SU-DHL-6 (cell line): Measurements from ENCODE around the gene NTM.
"Not testable (repeated sequence)": the region's sequence is repeated elsewhere in the genome, so short reads cannot be mapped to it uniquely, and the experiment has no call there.

Source experiments
- H2AFZ ChIP-seq: fragments of 200-600 bp; sonication (generic); 2 replicates; pipeline ENCODE4 v1.6.1; 2014; ENCODE audit warnings: low read depth, mild to moderate bottlenecking, moderate library complexity, mixed read lengths, antibody characterized with exemption, low read length; ENCODE audit not compliant: severe bottlenecking
- H3F3A ChIP-seq: fragments of 200-600 bp; shearing (Covaris generic); 2 replicates; pipeline ENCODE4 v1.6.0; 2016; ENCODE audit warnings: antibody characterized with exemption, mild to moderate bottlenecking; ENCODE audit not compliant: insufficient read depth
- H3K27ac ChIP-seq: fragments of 200-600 bp; sonication (generic); 2 replicates; pipeline ENCODE4 v1.5.1; 2016; ENCODE audit warnings: low read depth, mild to moderate bottlenecking, low read length, moderate library complexity, mixed read lengths
- H3K27me3 ChIP-seq: fragments of 200-600 bp; sonication (generic), shearing (Covaris generic); 2 replicates; pipeline ENCODE4 v1.6.0; 2014; ENCODE audit warnings: mild to moderate bottlenecking, low read length
- H3K36me3 ChIP-seq: fragments of 200-600 bp; sonication (generic); 2 replicates; pipeline ENCODE4 v1.6.1; 2014; ENCODE audit warnings: mild to moderate bottlenecking, low read length, mixed read lengths
- H3K4me2 ChIP-seq: fragments of 300-600, 200-600 bp; shearing (Covaris generic), sonication (generic); 2 replicates; pipeline ENCODE4 v1.6.0; 2014; ENCODE audit warnings: low read length, low read depth, mild to moderate bottlenecking; ENCODE audit not compliant: poor library complexity, severe bottlenecking
- H3K4me3 ChIP-seq: fragments of 200-600 bp; sonication (generic); 2 replicates; pipeline ENCODE4 v1.5.1; 2014; ENCODE audit warnings: antibody characterized with exemption, low read length, mild to moderate bottlenecking, mixed read lengths; ENCODE audit not compliant: insufficient read depth, poor library complexity, severe bottlenecking
- H3K79me2 ChIP-seq: fragments of 200-600 bp; sonication (generic); 2 replicates; pipeline ENCODE4 v1.6.1; 2014; ENCODE audit warnings: mild to moderate bottlenecking, low read length, moderate library complexity; ENCODE audit not compliant: insufficient read depth
- H3K9ac ChIP-seq: fragments of 200-600 bp; sonication (generic); 2 replicates; pipeline ENCODE4 v1.7.0; 2014; ENCODE audit warnings: mild to moderate bottlenecking, low read length
- H3K9me2 ChIP-seq: fragments of 200-600 bp; sonication (generic); replicated peaks from 2 replicates; pipeline ENCODE4 v1.6.1; 2014; ENCODE audit warnings: low read length; ENCODE audit not compliant: insufficient read depth
- H3K9me3 ChIP-seq: fragments of 200-600 bp; sonication (generic); 2 replicates; pipeline ENCODE4 v1.6.1; 2014; ENCODE audit warnings: low read length, mixed read lengths; ENCODE audit not compliant: insufficient read depth
- H4K20me1 ChIP-seq: fragments of 200-600 bp; sonication (generic); 2 replicates; pipeline ENCODE4 v1.6.1; 2014; ENCODE audit warnings: low read depth, mild to moderate bottlenecking, antibody characterized with exemption, low read length, moderate library complexity, mixed read lengths
- EZH2phosphoT487 ChIP-seq: fragments of 200-600 bp; sonication (generic), shearing (Covaris generic); conservative IDR thresholded peaks from 2 replicates; pipeline ENCODE4 v1.6.1; 2018; ENCODE audit warnings: mild to moderate bottlenecking, antibody characterized with exemption, low read length, moderate library complexity, mixed read lengths
- TF ChIP-seq, protein P1 (sequence below): fragments of 200-600 bp; sonication (generic); IDR thresholded peaks from one replicate; pipeline ENCODE4 v1.5.1; 2017; ENCODE audit warnings: antibody characterized with exemption, mild to moderate bottlenecking, low read length, moderate library complexity; ENCODE audit not compliant: insufficient read depth, poor library complexity, severe bottlenecking

The NTM gene

DNA sequence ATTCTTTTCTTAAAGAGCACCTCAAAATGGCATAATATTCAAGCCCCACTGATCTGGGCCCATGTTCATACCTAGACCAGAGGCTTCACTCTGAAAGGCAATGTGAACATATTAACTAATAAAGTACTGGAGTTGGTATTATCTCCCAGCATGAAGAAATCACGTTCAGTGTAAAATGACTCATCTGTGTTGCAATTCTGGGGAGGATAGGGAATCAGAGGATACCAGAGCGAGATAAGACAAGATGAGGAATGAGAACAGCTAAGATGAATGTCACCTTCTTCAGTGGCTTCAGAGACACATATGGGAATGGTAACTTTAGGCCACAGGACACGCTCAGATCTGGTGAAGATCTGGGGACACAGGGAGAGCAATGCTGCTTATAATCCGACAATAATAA, 121.1 kb downstream of the NTM start:
- Histone ChIP-seq H3K27me3 (no peaks in the 10 kb centered on the region), H3K79me2 (no peaks in the 10 kb centered on the region), H3F3A (no peaks in the 10 kb centered on the region), H3K36me3 (no peaks in the 10 kb centered on the region), H3K9me3 (no peaks in the 10 kb centered on the region), H3K9ac (no peak overlapping the region), H3K4me2 (no peak overlapping the region), H3K4me3 (no peak overlapping the region), H3K9me2 (no peaks in the 10 kb centered on the region), H2AFZ (no peak overlapping the region), H4K20me1 (no peaks in the 10 kb centered on the region), H3K27ac (no peak overlapping the region)
- no peak for TF ChIP-seq EZH2phosphoT487
- TF ChIP-seq, protein P1, sequence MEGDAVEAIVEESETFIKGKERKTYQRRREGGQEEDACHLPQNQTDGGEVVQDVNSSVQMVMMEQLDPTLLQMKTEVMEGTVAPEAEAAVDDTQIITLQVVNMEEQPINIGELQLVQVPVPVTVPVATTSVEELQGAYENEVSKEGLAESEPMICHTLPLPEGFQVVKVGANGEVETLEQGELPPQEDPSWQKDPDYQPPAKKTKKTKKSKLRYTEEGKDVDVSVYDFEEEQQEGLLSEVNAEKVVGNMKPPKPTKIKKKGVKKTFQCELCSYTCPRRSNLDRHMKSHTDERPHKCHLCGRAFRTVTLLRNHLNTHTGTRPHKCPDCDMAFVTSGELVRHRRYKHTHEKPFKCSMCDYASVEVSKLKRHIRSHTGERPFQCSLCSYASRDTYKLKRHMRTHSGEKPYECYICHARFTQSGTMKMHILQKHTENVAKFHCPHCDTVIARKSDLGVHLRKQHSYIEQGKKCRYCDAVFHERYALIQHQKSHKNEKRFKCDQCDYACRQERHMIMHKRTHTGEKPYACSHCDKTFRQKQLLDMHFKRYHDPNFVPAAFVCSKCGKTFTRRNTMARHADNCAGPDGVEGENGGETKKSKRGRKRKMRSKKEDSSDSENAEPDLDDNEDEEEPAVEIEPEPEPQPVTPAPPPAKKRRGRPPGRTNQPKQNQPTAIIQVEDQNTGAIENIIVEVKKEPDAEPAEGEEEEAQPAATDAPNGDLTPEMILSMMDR: no peak

DNA sequence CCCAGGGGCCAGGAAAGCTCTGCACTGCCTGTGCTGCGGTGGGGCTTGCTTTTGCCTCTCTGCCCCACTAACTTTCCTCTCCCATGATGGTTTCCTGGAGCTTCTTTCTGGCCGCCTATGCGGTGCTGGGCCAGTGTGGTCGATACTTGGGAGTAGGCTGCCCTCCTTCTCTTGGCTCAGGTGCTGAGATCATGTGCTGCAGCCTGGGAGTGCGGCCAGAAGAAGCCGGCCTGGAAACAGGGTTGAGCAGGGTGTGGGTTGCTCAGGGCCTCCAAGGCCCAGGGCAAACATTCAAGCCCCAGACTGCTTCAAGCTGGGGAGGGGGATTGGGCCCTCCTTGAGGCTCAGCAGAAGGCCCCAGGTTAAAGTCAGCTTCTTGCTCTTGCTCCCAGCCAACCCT, 125.0 kb downstream of the NTM start:
- H3K9me2 ChIP-seq: no peaks in the 10 kb centered on the region
- H3K36me3 ChIP-seq: no peaks in the 10 kb centered on the region
- no peak overlapping the region for H3K4me3 ChIP-seq
- H2AFZ ChIP-seq: no peak overlapping the region
- H4K20me1 ChIP-seq: no peaks in the 10 kb centered on the region
- H3K79me2 ChIP-seq: no peaks in the 10 kb centered on the region
- no peak overlapping the region for H3K4me2 ChIP-seq
- TF ChIP-seq EZH2phosphoT487: no peak
- TF ChIP-seq, protein P1: no peak
- no peaks in the 10 kb centered on the region for H3F3A ChIP-seq
- no peak overlapping the region for H3K27ac ChIP-seq
- H3K9ac ChIP-seq: no peak overlapping the region
- no peaks in the 10 kb centered on the region for H3K27me3 ChIP-seq
- no peaks in the 10 kb centered on the region for H3K9me3 ChIP-seq

DNA sequence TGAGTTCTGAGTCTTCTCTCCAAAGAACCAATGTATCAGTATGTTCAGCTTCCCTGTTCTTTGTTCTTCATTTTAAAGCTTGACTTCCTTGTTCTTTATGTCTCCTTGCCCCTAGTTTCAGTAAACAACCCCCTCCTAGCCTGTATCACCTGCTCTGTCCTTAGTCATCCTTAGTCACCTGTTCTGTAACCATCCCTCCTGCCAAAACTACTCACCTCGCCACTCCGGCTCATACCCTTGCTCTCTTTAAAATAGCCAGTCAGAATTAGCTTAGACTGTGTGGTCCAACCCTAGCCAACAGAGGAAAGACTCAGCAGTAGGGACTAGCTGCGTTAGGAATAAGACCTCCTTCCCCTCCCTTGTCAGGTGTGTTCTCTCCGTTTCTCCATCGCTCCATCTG, 127.3 kb downstream of the NTM start:
- not testable (repeated sequence) for H3K4me2 ChIP-seq, H3F3A ChIP-seq

DNA sequence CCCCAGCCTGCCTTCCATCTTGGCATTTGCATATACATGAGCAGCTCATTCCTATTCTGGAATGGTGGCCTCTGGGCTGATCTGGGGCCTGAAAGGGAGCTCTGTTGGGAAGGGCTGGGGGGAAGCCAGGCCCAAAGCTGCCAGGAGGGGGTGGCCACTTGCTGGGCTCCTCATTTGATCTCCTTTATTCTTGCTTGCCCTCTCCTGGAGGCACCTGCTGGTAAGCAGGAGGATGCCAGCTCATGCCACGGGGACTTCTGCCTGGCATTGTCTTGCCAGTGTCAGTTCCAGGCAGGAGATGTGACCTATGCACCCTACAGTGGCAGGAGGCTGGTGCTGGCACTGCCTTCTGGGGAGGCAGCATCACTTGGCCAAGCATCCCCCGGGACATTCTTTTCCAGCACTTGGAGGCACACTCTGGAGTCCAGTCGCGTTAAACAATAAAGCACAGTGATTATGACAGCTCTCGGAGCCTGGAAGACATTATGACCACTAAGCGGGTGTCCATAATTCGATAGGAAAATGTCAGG, 128.3 kb downstream of the NTM start:
- Histone ChIP-seq H3K27ac (no peak overlapping the region), H2AFZ (no peak overlapping the region), H3K9me2 (no peaks in the 10 kb centered on the region), H3K9ac (no peak overlapping the region), H4K20me1 (no peaks in the 10 kb centered on the region), H3K4me3 (no peak overlapping the region), H3K9me3 (no peaks in the 10 kb centered on the region), H3K4me2 (no peak overlapping the region), H3K79me2 (no peaks in the 10 kb centered on the region), H3K27me3 (no peaks in the 10 kb centered on the region), H3K36me3 (no peaks in the 10 kb centered on the region), H3F3A (no peaks in the 10 kb centered on the region)
- TF ChIP-seq EZH2phosphoT487: no peak

More for the DNA sequence above, 127.3 kb downstream of the NTM start:
- not testable (repeated sequence) for H3K27ac ChIP-seq, H3K4me3 ChIP-seq, H3K79me2 ChIP-seq, H4K20me1 ChIP-seq, H3K9ac ChIP-seq, H2AFZ ChIP-seq, H3K36me3 ChIP-seq, H3K9me2 ChIP-seq, H3K27me3 ChIP-seq, H3K9me3 ChIP-seq
